Aorta (tissue), 5 donors: ENCODE data around the gene SERINC5. TPM values are rescaled to one million over a fixed set of nuclear protein-coding genes. Genes with fewer than 3 reads are reported as not detected.

Experiments used
- ATAC-seq: fragments of 200-7000 bp; cut with Tn5 transposase; one replicate; pipeline ENCODE4 v1.9.1; 2022; ENCODE audit warnings: moderate library complexity; ENCODE audit not compliant: low FRiP score
- DNase-seq, 2 donors: peaks; one replicate each; pipeline ENCODE4 v3.0.0-alpha.2; 2020
- H3K27ac ChIP-seq, 2 donors: one replicate each; pipeline ENCODE4 v1.5.1; 2013; ENCODE audit warnings: low read length in 2 of 2, mild to moderate bottlenecking in 2 of 2, moderate library complexity in 2 of 2, control low read depth in 1 of 2, inconsistent platforms in 1 of 2, low read depth in 1 of 2
- H3K27me3 ChIP-seq, 2 donors: one replicate each; pipeline ENCODE4 v1.6.1; 2013; ENCODE audit warnings: control low read depth in 1 of 2, low read length in 1 of 2, mild to moderate bottlenecking in 1 of 2, moderate library complexity in 1 of 2; ENCODE audit not compliant: insufficient read depth in 2 of 2, control insufficient read depth in 1 of 2
- H3K36me3 ChIP-seq, 2 donors: one replicate each; pipeline ENCODE4 v1.6.1; 2013; ENCODE audit warnings: control low read depth in 1 of 2, low read length in 1 of 2, mild to moderate bottlenecking in 1 of 2; ENCODE audit not compliant: insufficient read depth in 2 of 2, control insufficient read depth in 1 of 2
- H3K4me1 ChIP-seq, 2 donors: one replicate each; pipeline ENCODE4 v1.6.1; 2013; ENCODE audit warnings: low read length in 2 of 2, control low read depth in 1 of 2, mild to moderate bottlenecking in 1 of 2, moderate library complexity in 1 of 2; ENCODE audit not compliant: insufficient read depth in 2 of 2, control insufficient read depth in 1 of 2
- H3K4me3 ChIP-seq, 2 donors: one replicate each; pipeline ENCODE4 v1.5.1; 2013; ENCODE audit warnings: low read length in 2 of 2, control low read depth in 1 of 2, mild to moderate bottlenecking in 1 of 2
- H3K9me3 ChIP-seq: one replicate; pipeline ENCODE4 v1.6.1; 2013; ENCODE audit warnings: mild to moderate bottlenecking, low read length; ENCODE audit not compliant: control insufficient read depth
- WGBS, 2 donors: extraction: QIAGEN DNeasy Blood & Tissue Kit; methylation state at CpG; one replicate each; pipeline ENCODE4 v1.1.7; 2013; 5-methylcytosine and 5-hydroxymethylcytosine counted together
- intact Hi-C, 2 donors: fragments of 100-400 bp; cut with DNase I; formaldehyde crosslinking; loops; one replicate each; pipeline versions ENCODE4 v1.14.2 to v1.15.0; 2022
- polyA plus RNA-seq, 2 donors: library from polyadenylated mRNA; stranded (reverse); fragments of 200-250 nt; gene quantifications; one replicate each; pipeline ENCODE4 v1.2.3, GENCODE V29; 2013
- total RNA-seq, 2 donors: library from RNA; stranded (reverse); fragmentation: NEBNext Ultra II Directional; extraction: Animal tissue kit (Norgen Biotek cat#: 25700); gene quantifications; one replicate each; pipeline ENCODE4 v1.2.1, GENCODE V29; 2021
- donor health status: healthy with polysubstance abuse.
- donor health status: Bipolar disorder and iron deficiency.
- donor health status: DM: no; HTN: no; CAD: no.
- donor health status: DM: no; HTN: no; CAD: no.
- donor health status: DM: yes; HTN: yes; CAD: no.

Gene SERINC5
- total and polyA plus RNA-seq, 4 donors, result 1.4 to 22.1 (median 8.6) TPM

DNA sequence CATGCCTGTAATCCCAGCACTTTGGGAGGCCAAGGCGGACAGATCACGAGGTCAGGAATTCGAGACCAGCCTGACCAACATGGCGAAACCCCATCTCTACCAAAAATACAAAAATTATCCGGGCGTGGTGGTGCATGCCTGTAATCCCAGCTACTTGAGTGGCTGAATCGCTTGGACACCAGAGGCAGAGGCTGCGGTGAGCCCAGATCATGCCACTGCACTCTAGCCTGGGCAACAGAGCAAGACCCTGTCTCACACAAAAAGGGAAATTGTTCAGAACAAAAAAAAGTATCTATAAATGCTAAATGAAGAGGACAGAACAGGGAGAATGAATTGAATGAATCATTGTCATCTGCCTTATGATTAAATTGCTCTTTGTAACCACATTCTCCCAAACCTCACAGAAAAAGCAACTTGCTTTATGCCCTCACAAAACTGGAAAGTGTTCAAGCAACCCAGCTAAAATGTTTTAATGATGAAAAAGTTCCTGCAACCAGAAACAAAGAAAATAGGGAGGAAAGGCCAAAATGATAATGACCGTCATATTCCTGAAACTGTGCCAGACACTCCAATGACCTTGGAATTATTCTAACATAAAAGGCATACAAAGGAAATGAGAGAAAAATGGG lies 83.7 kb downstream of the SERINC5 start:
- H3K36me3 ChIP-seq, result peaks cover 0 to 4% of the 10 kb centered on the region in 2 donors
- intact Hi-C loops, result no loop called here
- no peaks in the 10 kb centered on the region for H3K27me3 ChIP-seq
- no peak for ATAC-seq
- no peak for DNase-seq
- H3K4me3 ChIP-seq, result no peak overlapping the region
- no peaks in the 10 kb centered on the region for H3K9me3 ChIP-seq
- WGBS, 2 donors, result 85 to 88% methylated on average over 9 of the region's 9 CpGs
- no peaks in the 10 kb centered on the region for H3K4me1 ChIP-seq
- no peak overlapping the region for H3K27ac ChIP-seq

GRCh38 chr5:80170117-80170535 lies 85.7 kb downstream of the SERINC5 start:
- Histone ChIP-seq H3K4me1 (no peaks in the 10 kb centered on the region), H3K4me3 (no peak overlapping the region), H3K27ac (no peak overlapping the region), H3K36me3 (peaks cover 0 to 4% of the 10 kb centered on the region in 2 donors), H3K27me3 (no peaks in the 10 kb centered on the region), H3K9me3 (no peaks in the 10 kb centered on the region)
- DNase-seq (no peak), ATAC-seq (no peak)
- intact Hi-C loops, result no loop called here
- 79 to 89% methylated on average over 2 of the region's 2 CpGs for WGBS, 2 donors

- 95 to 96% methylated on average over 8 of the region's 8 CpGs for WGBS, 2 donors
- no peak for ATAC-seq
Measured at GRCh38 chr5:80168388-80169028, 87.3 kb downstream of the SERINC5 start.

GRCh38 chr5:80165452-80165851 lies 90.4 kb downstream of the SERINC5 start:
- peaks cover 0 to 2% of the 10 kb centered on the region in 2 donors for H3K36me3 ChIP-seq
- no peak overlapping the region for H3K4me3 ChIP-seq
- ATAC-seq (no peak), DNase-seq (no peak)
- H3K27me3 ChIP-seq, result no peaks in the 10 kb centered on the region
- intact Hi-C loops, result no loop called here
- H3K9me3 ChIP-seq, result no peaks in the 10 kb centered on the region
- H3K4me1 ChIP-seq, result no peaks in the 10 kb centered on the region
- 60 to 69% methylated on average over 3 of the region's 3 CpGs for WGBS, 2 donors
- no peak overlapping the region for H3K27ac ChIP-seq

More at GRCh38 chr5:80168388-80169028, 87.3 kb downstream of the SERINC5 start:
- H3K4me3 ChIP-seq, result no peak overlapping the region
- H3K4me1 ChIP-seq, result no peaks in the 10 kb centered on the region
- H3K36me3 ChIP-seq, result peaks cover 0 to 2% of the 10 kb centered on the region in 2 donors
- H3K27me3 ChIP-seq, result no peaks in the 10 kb centered on the region
- H3K9me3 ChIP-seq, result no peaks in the 10 kb centered on the region
- H3K27ac ChIP-seq, result no peak overlapping the region
- DNase-seq, result no peak
- intact Hi-C loops, result no loop called here

- ATAC-seq (no peak), DNase-seq (no peak)
- no peaks in the 10 kb centered on the region for H3K27me3 ChIP-seq
- 96 to 100% methylated on average over 1 of the region's 1 CpG for WGBS, 2 donors
- intact Hi-C loops, result no loop called here
- no peak overlapping the region for H3K4me3 ChIP-seq
- H3K27ac ChIP-seq, result no peak overlapping the region
- no peaks in the 10 kb centered on the region for H3K36me3 ChIP-seq
- no peaks in the 10 kb centered on the region for H3K4me1 ChIP-seq
- no peaks in the 10 kb centered on the region for H3K9me3 ChIP-seq
Measured at GRCh38 chr5:80161165-80161564, 94.7 kb downstream of the SERINC5 start.

DNA sequence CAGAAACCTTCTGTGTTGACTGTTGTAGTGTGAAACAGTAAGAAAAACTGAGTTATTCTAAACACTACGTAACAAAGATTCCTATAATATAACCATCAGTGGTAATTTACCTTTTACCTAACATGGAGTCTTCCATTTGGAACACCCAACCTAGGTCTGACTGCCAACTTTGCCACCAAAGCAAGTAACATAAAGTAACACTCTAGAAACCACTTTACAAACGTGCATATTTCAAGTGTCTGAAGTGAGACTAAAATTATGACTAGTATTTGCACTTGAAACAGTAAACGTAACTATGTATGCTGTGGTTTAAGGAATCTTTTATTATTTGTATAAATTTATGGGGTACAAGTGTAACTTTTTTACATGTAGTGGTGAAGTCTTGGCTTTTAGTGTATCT lies 95.6 kb downstream of the SERINC5 start:
- Histone ChIP-seq H3K36me3 (no peaks in the 10 kb centered on the region), H3K4me1 (no peaks in the 10 kb centered on the region), H3K27ac (no peak overlapping the region), H3K27me3 (no peaks in the 10 kb centered on the region), H3K9me3 (no peaks in the 10 kb centered on the region), H3K4me3 (no peak overlapping the region)
- no peak for DNase-seq
- intact Hi-C loops, result no loop called here
- WGBS, 2 donors, result 92 to 94% methylated on average over 3 of the region's 3 CpGs
- ATAC-seq, result no peak

DNA sequence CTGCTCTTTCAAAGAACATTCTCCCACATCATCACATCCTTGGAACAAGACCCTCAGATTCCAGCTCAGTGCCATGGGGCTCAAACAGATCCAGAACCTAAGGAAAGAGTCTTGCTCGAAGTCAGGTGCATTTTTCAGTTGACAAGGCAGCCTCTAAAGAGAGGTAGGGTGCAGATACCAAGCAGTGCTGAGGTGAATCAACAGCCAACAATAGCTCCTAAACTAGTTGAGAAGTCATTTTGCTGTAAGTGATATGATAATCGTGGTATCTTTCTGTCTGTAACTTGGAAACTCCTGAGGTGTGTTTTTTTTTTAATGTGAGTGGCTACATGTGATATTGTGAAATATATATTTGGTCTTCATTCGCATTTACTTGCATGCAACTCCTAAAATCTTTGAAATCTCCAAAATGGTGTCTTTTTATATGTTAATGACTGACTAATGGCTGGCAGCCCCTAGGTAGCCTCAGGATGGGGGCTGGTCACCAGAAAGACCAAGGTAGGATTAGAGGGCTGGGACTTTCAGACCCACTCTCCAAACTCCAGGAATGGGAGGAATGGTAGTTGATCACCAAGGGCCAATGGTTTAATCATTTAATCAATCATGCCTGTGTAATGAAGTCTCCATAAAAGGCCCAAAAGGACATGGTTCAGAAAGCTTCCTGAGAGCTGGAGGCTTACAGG lies 96.6 kb downstream of the SERINC5 start:
- Histone ChIP-seq H3K27ac (no peak overlapping the region), H3K4me3 (no peak overlapping the region), H3K9me3 (no peaks in the 10 kb centered on the region), H3K4me1 (no peaks in the 10 kb centered on the region), H3K36me3 (no peaks in the 10 kb centered on the region), H3K27me3 (no peaks in the 10 kb centered on the region)
- whole genome bisulfite sequencing, 2 donors, result 92% methylated on average over 3 of the region's 3 CpGs
- ATAC-seq (no peak), DNase-seq (no peak)
- intact Hi-C loops, result no loop called here

DNA sequence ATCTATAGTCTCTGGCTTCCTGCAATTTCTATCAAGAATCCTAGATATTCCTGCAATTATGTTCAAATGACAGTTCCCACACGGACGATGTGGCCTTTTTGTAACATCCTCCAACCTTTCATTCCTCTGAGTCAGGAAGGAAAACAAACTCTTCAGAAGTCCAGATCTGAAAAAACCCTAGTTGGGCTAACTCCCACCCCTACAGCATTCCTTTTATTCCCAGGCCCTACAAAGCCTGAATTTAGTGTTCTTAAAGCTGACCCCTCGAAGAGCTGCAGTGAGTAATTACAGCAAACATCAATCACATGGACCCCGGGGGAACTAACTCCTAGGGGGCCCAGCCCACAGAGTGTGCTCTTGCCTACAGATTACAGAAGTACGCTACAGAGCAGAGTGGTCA lies 99.7 kb downstream of the SERINC5 start:
- Histone ChIP-seq H3K4me1 (no peaks in the 10 kb centered on the region), H3K9me3 (no peaks in the 10 kb centered on the region), H3K4me3 (no peak overlapping the region), H3K36me3 (no peaks in the 10 kb centered on the region), H3K27ac (no peak overlapping the region), H3K27me3 (no peaks in the 10 kb centered on the region)
- WGBS, 2 donors, result 50 to 68% methylated on average over 5 of the region's 5 CpGs
- intact Hi-C loops, result no loop called here
- no peak for ATAC-seq
- DNase-seq, result no peak

GRCh38 chr5:80154749-80155148 lies 101.1 kb downstream of the SERINC5 start:
- WGBS, 2 donors, result 89 to 95% methylated on average over 4 of the region's 4 CpGs
- DNase-seq, result no peak
- Histone ChIP-seq H3K27me3 (no peaks in the 10 kb centered on the region), H3K4me3 (no peak overlapping the region), H3K36me3 (peaks cover 0 to 4% of the 10 kb centered on the region in 2 donors), H3K9me3 (no peaks in the 10 kb centered on the region), H3K27ac (no peak overlapping the region), H3K4me1 (no peaks in the 10 kb centered on the region)
- intact Hi-C loops, result no loop called here
- no peak for ATAC-seq
